Muscle layer of duodenum (tissue), 2 donors: ENCODE results near the gene MRC2.

ENCODE experiments used
- H3K27ac ChIP-seq: one replicate; pipeline ENCODE4 v1.7.0; 2013; ENCODE audit warnings: mild to moderate bottlenecking, low read length
- H3K27me3 ChIP-seq: one replicate; pipeline ENCODE4 v1.7.0; 2013; ENCODE audit warnings: low read depth, mild to moderate bottlenecking, control low read depth, low read length
- H3K36me3 ChIP-seq, 2 donors: one replicate each; pipeline ENCODE4 v1.7.0; 2013; ENCODE audit warnings: low read length in 2 of 2, control low read depth in 1 of 2, mild to moderate bottlenecking in 1 of 2; ENCODE audit not compliant: insufficient read depth in 2 of 2, control insufficient read depth in 1 of 2
- H3K4me1 ChIP-seq, 2 donors: one replicate each; pipeline ENCODE4 v1.7.0; 2013; ENCODE audit warnings: low read length in 2 of 2, mild to moderate bottlenecking in 2 of 2, control low read depth in 1 of 2, moderate library complexity in 1 of 2; ENCODE audit not compliant: insufficient read depth in 2 of 2, control insufficient read depth in 1 of 2
- H3K4me3 ChIP-seq, 2 donors: one replicate each; pipeline ENCODE4 v1.7.0; 2013; ENCODE audit warnings: low read length in 2 of 2, low read depth in 1 of 2, mild to moderate bottlenecking in 1 of 2
- H3K9me3 ChIP-seq, 2 donors: one replicate each; pipeline ENCODE4 v1.7.0; 2013; ENCODE audit warnings: low read length in 2 of 2, control low read depth in 1 of 2, mild to moderate bottlenecking in 1 of 2; ENCODE audit not compliant: control insufficient read depth in 1 of 2
- donor health status: healthy.

Gene MRC2

GRCh38 chr17:62666061-62666800 is 38.8 kb downstream of the MRC2 start:
- H3K9me3 ChIP-seq, result no peaks in the 10 kb centered on the region
- no peaks in the 10 kb centered on the region for H3K27me3 ChIP-seq
- peaks cover 0 to 4% of the 10 kb centered on the region in 2 donors for H3K4me1 ChIP-seq
- H3K4me3 ChIP-seq, result no peak overlapping the region
- H3K27ac ChIP-seq, result no peak overlapping the region
- peaks cover 0 to 3% of the 10 kb centered on the region in 2 donors for H3K36me3 ChIP-seq

DNA sequence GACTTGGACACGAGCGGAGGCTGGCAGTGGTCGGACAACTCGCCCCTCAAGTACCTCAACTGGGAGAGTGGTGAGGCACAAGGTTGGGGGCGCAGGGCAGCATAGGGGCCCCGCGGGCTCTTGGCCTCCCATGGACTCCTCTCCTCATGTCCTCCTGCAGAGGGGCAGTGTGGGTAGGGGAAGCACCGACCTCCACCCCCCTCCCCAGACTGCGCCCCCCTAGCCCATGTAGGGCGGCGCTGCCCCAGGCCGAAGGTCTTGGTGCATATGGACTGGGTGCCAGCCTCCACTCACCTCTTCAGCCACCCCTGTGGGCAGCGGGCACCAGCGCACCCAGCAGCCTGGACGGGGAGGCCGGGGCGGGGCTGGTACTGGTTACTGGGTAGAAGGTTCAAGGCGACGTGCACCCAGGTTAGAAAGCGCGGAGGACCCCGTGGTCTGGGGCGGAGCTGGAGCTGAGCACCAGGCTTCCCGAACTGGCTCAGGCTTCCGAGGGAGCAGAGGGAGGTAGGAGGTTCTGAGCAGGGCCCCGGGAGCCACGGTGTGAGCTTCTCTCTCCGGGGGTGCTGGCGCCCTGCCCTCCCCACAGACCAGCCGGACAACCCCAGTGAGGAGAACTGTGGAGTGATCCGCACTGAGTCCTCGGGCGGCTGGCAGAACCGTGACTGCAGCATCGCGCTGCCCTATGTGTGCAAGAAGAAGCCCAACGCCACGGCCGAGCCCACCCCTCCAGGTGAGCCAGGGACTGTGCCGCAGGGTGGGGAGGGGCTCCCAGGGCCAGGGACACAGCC is 39.5 kb downstream of the MRC2 start:
- Histone ChIP-seq H3K36me3 (peaks cover 0 to 3% of the 10 kb centered on the region in 2 donors), H3K4me1 (peaks cover 0 to 4% of the 10 kb centered on the region in 2 donors), H3K9me3 (no peaks in the 10 kb centered on the region), H3K27ac (no peak overlapping the region), H3K4me3 (no peak overlapping the region), H3K27me3 (no peaks in the 10 kb centered on the region)

DNA sequence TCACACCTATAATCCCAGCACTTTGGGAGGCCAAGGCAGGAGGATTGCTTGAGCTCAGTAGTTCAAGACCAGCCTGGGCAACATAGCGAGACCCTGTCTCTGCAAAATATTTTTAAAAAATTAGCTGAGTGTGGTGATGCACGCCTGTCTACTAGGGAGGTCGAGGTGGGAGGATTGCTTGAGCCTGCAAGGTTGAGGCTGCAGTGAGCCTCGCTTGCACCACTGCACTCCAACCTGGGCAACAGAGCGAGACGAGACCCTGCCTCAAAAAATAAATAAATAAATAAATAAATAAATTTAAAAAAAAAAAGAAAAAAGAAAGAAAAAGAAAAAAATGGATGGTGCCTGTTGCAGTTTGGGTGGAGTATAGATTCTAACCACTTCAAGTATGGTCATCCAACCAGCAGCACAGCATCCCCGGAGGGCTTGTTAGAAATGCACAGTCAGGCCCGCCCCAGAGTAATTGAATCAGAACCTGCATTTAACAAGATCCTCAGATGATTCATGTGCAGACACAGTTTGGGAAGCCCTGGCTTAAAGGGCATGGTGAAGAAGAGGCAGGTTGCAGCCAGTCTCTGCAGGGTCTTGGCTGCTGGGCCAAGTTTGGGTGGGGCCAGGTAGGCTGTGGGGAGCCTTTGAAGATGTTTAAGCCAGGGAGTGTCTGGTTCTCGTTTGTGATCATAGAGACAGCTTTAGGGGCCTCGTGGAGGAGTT is 40.8 kb downstream of the MRC2 start:
- Histone ChIP-seq H3K27ac (no peak overlapping the region), H3K9me3 (no peaks in the 10 kb centered on the region), H3K27me3 (no peaks in the 10 kb centered on the region), H3K4me1 (peaks cover 0 to 3% of the 10 kb centered on the region in 2 donors), H3K36me3 (peaks cover 0 to 3% of the 10 kb centered on the region in 2 donors), H3K4me3 (no peak overlapping the region)

DNA sequence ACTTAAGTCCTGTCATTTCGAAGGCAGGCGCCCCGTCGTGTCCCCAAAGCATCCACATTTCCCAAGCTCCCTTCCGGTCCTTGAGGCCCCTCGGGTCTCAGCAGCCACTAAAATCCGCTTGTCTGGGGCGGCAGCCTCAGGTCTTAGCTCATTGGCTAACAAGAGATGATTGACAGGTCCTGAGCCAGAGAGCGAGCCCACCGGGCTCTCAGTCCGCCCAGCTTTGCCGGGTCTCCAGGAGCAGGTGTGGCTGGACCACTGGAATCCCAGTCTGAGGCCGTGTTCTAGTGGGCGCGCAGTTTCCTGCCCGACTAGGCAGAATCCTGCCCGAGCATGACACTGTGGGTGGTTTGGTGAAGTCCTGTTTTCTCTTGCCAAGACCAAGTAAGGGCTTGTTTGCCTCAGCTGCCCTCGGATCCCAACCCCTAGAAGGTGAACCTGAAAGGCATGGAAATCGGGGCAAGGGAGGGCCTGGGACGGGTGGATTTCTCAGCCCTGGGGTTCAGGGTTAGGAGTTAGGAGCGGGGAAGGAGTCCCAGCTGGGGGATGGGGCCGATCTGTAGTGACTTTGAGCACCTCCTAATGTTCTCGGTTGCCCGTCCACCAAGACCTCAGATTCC is 42.8 kb downstream of the MRC2 start:
- H3K4me1 ChIP-seq, result peaks cover 0 to 13% of the 10 kb centered on the region in 2 donors
- H3K27me3 ChIP-seq, result no peaks in the 10 kb centered on the region
- no peaks in the 10 kb centered on the region for H3K9me3 ChIP-seq
- H3K4me3 ChIP-seq, result no peak overlapping the region
- no peak overlapping the region for H3K27ac ChIP-seq
- peaks cover 0 to 3% of the 10 kb centered on the region in 2 donors for H3K36me3 ChIP-seq

DNA sequence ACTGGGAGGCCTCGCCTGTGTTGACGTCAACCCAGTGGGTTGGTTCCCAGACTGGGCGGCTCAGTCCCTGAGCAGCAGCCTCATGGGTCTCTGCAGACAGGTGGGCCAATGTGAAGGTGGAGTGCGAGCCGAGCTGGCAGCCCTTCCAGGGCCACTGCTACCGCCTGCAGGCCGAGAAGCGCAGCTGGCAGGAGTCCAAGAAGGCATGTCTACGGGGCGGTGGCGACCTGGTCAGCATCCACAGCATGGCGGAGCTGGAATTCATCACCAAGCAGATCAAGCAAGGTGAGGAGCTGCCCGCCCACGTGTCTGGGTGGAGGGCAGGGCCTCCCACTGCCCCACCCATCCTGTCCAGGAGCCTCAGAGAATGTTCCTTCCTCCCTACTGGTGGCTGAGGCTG is 44.1 kb downstream of the MRC2 start:
- no peak overlapping the region for H3K27ac ChIP-seq
- no peaks in the 10 kb centered on the region for H3K9me3 ChIP-seq

DNA sequence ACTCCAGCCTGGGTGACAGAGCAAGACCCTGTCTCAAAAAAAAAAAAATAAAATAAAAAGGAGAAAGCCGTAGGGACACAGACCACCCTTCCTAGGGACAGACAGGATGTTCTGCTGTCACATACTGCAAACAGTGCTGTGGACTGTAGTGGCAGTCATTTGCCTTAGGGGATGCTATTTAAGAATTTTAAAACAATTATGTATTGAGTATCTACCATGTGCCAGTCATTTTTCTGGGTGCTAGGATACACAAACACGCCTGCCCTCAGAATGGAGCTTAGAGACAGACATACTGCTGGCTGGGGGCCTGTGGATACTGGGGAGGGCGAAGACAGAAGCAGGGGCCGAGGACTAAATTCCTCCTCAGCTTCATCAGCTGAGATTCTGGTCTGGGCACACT is 45.5 kb downstream of the MRC2 start:
- Histone ChIP-seq H3K9me3 (no peaks in the 10 kb centered on the region), H3K4me3 (no peak overlapping the region), H3K27me3 (no peaks in the 10 kb centered on the region), H3K36me3 (no peaks in the 10 kb centered on the region), H3K4me1 (peaks cover 0 to 17% of the 10 kb centered on the region in 2 donors), H3K27ac (no peak overlapping the region)

More for the DNA sequence above, 44.1 kb downstream of the MRC2 start:
- H3K27me3 ChIP-seq, result no peaks in the 10 kb centered on the region
- H3K36me3 ChIP-seq, result peaks cover 0 to 3% of the 10 kb centered on the region in 2 donors
- no peak overlapping the region for H3K4me3 ChIP-seq
- peaks cover 0 to 17% of the 10 kb centered on the region in 2 donors for H3K4me1 ChIP-seq

DNA sequence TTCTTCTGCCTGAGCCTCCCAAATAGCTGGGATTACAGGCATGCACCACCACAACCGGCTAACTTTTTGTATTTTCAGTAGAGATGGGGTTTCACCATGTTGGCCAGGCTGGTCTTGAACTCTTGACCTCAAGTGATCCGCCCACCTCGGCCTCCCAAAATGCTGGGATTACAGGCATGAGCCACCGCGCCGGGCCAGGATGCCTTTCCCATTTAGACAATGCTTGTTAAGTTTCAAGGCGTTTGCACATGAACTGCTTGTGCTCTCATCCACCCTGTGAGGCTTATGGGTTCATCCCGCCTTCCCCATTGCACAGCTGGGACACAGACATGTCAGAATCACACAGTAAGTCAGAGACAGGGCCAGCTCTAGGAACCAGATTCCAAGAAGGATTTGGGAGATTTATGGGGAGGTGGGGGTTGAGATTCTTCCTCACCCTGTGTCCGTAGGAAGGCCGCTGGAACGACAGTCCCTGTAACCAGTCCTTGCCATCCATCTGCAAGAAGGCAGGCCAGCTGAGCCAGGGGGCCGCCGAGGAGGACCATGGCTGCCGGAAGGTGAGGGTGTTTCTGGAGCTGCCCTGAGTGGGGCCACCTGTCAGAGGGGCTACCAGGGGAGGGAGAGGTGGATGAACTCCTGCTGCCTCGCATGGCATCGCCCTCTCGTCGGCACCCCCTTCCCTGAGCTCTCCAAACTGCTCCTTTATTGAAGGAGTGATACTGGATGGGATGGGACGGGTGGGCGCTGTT is 46.3 kb downstream of the MRC2 start:
- Histone ChIP-seq H3K4me3 (no peak overlapping the region), H3K27ac (no peak overlapping the region), H3K9me3 (no peaks in the 10 kb centered on the region), H3K27me3 (no peaks in the 10 kb centered on the region), H3K36me3 (no peaks in the 10 kb centered on the region), H3K4me1 (peaks cover 0 to 17% of the 10 kb centered on the region in 2 donors)

- Histone ChIP-seq H3K9me3 (no peaks in the 10 kb centered on the region), H3K27ac (no peak overlapping the region), H3K4me1 (peaks cover 0 to 17% of the 10 kb centered on the region in 2 donors), H3K4me3 (no peak overlapping the region), H3K27me3 (no peaks in the 10 kb centered on the region), H3K36me3 (no peaks in the 10 kb centered on the region)
These were observed 46.9 kb downstream of the MRC2 start for GRCh38 chr17:62674363-62674739.

- Histone ChIP-seq H3K4me1 (peaks cover 0 to 17% of the 10 kb centered on the region in 2 donors), H3K36me3 (no peaks in the 10 kb centered on the region), H3K4me3 (no peak overlapping the region), H3K9me3 (no peaks in the 10 kb centered on the region), H3K27ac (no peak overlapping the region), H3K27me3 (no peaks in the 10 kb centered on the region)
These were observed 47.4 kb downstream of the MRC2 start for GRCh38 chr17:62674841-62675240.

GRCh38 chr17:62675260-62675659 is 47.8 kb downstream of the MRC2 start:
- Histone ChIP-seq H3K27me3 (no peaks in the 10 kb centered on the region), H3K4me1 (peaks cover 0 to 17% of the 10 kb centered on the region in 2 donors), H3K27ac (no peak overlapping the region), H3K4me3 (no peak overlapping the region), H3K36me3 (no peaks in the 10 kb centered on the region), H3K9me3 (no peaks in the 10 kb centered on the region)
